ENCODE results near the gene MGMT. TPM values are rescaled to one million over a fixed set of nuclear protein-coding genes. Genes with fewer than 3 reads are reported as not detected.

Gene MGMT
- total and polyA plus RNA-seq, 2 experiments from 2014 or later = 19.3 to 21.9 TPM

DNA sequence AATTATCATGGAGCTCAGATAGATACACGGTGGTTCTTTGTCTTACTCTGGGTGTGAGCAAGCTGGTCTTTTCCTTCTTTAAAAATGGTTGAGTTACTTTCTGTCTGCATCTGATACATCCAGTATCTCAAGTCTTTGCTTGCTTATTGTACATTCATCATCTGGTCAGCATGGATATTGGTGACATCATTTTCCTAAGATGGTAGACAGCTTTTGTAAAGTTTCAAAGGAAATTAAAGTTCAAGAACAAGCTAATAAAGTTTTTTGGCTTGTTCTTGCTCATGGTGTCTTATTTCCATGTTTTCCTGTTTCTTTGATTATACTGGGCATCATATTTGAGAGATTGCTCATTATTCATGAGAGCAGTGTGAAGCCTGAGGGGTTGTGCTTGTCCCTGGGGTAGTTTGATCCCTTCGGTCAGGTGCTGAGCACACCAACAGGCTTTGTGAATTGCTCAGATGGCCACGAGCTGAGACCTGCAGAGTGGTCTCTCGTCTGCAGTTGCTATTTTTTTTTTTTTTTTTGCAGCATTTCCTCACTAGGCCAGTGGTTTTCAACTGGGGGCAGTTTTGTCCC, 38.5 kb downstream of the MGMT start:
- no peak overlapping the region for H3K4me3 ChIP-seq
- no peak for ATAC-seq
- H3K9me3 Mint-ChIP-seq = peaks cover 1% of the 10 kb centered on the region; the same call in 1 of the 3 replicates
- no peak overlapping the region for H3K4me3 Mint-ChIP-seq
- TF ChIP-seq JUNB (IDR thresholded peaks at IDR 0.05; ENCODE audit: unreplicated experiment) (no peak), EZH2 (IDR thresholded peaks at IDR 0.05; ENCODE audit: low read depth, unreplicated experiment) (no peak)
- TF ChIP-seq, protein P1, sequence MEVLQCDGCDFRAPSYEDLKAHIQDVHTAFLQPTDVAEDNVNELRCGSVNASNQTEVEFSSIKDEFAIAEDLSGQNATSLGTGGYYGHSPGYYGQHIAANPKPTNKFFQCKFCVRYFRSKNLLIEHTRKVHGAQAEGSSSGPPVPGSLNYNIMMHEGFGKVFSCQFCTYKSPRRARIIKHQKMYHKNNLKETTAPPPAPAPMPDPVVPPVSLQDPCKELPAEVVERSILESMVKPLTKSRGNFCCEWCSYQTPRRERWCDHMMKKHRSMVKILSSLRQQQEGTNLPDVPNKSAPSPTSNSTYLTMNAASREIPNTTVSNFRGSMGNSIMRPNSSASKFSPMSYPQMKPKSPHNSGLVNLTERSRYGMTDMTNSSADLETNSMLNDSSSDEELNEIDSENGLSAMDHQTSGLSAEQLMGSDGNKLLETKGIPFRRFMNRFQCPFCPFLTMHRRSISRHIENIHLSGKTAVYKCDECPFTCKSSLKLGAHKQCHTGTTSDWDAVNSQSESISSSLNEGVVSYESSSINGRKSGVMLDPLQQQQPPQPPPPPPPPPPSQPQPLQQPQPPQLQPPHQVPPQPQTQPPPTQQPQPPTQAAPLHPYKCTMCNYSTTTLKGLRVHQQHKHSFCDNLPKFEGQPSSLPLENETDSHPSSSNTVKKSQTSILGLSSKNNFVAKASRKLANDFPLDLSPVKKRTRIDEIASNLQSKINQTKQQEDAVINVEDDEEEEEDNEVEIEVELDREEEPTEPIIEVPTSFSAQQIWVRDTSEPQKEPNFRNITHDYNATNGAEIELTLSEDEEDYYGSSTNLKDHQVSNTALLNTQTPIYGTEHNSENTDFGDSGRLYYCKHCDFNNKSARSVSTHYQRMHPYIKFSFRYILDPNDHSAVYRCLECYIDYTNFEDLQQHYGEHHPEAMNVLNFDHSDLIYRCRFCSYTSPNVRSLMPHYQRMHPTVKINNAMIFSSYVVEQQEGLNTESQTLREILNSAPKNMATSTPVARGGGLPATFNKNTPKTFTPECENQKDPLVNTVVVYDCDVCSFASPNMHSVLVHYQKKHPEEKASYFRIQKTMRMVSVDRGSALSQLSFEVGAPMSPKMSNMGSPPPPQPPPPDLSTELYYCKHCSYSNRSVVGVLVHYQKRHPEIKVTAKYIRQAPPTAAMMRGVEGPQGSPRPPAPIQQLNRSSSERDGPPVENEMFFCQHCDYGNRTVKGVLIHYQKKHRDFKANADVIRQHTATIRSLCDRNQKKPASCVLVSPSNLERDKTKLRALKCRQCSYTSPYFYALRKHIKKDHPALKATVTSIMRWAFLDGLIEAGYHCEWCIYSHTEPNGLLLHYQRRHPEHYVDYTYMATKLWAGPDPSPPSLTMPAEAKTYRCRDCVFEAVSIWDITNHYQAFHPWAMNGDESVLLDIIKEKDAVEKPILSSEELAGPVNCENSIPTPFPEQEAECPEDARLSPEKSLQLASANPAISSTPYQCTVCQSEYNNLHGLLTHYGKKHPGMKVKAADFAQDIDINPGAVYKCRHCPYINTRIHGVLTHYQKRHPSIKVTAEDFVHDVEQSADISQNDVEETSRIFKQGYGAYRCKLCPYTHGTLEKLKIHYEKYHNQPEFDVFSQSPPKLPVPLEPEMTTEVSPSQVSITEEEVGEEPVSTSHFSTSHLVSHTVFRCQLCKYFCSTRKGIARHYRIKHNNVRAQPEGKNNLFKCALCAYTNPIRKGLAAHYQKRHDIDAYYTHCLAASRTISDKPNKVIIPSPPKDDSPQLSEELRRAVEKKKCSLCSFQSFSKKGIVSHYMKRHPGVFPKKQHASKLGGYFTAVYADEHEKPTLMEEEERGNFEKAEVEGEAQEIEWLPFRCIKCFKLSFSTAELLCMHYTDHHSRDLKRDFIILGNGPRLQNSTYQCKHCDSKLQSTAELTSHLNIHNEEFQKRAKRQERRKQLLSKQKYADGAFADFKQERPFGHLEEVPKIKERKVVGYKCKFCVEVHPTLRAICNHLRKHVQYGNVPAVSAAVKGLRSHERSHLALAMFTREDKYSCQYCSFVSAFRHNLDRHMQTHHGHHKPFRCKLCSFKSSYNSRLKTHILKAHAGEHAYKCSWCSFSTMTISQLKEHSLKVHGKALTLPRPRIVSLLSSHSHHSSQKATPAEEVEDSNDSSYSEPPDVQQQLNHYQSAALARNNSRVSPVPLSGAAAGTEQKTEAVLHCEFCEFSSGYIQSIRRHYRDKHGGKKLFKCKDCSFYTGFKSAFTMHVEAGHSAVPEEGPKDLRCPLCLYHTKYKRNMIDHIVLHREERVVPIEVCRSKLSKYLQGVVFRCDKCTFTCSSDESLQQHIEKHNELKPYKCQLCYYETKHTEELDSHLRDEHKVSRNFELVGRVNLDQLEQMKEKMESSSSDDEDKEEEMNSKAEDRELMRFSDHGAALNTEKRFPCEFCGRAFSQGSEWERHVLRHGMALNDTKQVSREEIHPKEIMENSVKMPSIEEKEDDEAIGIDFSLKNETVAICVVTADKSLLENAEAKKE (CRISPR knock-in tag; IDR thresholded peaks at IDR 0.05) = no peak
- TF ChIP-seq, protein P2, sequence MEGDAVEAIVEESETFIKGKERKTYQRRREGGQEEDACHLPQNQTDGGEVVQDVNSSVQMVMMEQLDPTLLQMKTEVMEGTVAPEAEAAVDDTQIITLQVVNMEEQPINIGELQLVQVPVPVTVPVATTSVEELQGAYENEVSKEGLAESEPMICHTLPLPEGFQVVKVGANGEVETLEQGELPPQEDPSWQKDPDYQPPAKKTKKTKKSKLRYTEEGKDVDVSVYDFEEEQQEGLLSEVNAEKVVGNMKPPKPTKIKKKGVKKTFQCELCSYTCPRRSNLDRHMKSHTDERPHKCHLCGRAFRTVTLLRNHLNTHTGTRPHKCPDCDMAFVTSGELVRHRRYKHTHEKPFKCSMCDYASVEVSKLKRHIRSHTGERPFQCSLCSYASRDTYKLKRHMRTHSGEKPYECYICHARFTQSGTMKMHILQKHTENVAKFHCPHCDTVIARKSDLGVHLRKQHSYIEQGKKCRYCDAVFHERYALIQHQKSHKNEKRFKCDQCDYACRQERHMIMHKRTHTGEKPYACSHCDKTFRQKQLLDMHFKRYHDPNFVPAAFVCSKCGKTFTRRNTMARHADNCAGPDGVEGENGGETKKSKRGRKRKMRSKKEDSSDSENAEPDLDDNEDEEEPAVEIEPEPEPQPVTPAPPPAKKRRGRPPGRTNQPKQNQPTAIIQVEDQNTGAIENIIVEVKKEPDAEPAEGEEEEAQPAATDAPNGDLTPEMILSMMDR (conservative IDR thresholded peaks at IDR 0.05; ENCODE audit: low read depth in 2 of 2) = no peak
- peaks cover 4% of the 10 kb centered on the region for H3K4me1 Mint-ChIP-seq
- H3K4me2 ChIP-seq = no peak overlapping the region
- no peaks in the 10 kb centered on the region; the same call in 2 of the 3 replicates for H3K36me3 Mint-ChIP-seq (ENCODE audit: low read depth)
- H2AFZ ChIP-seq = no peak overlapping the region
- peaks cover 14% of the 10 kb centered on the region; the same call in 1 of the 2 replicates for H3K79me2 ChIP-seq (replicated peaks; ENCODE audit: insufficient read depth)
- H3K4me1 ChIP-seq (ENCODE audit: insufficient read depth) = no peaks in the 10 kb centered on the region
- H3K27ac Mint-ChIP-seq = no peak overlapping the region; the same call in 1 of the 2 replicates
- peaks cover 5% of the 10 kb centered on the region for H3K27me3 Mint-ChIP-seq (ENCODE audit: insufficient read depth, low read depth, poor library complexity)
- H3K36me3 ChIP-seq (ENCODE audit: insufficient read depth) = no peaks in the 10 kb centered on the region
- DNase-seq (ENCODE audit: low spot score) = no peak
- H4K20me1 ChIP-seq (replicated peaks; ENCODE audit: insufficient read depth) = no peaks in the 10 kb centered on the region
- H3K9me2 ChIP-seq (ENCODE audit: insufficient read depth) = peaks cover 6% of the 10 kb centered on the region; the same call in 1 of the 2 replicates
- no peaks in the 10 kb centered on the region for H3K27me3 ChIP-seq (ENCODE audit: insufficient read depth)
- no peaks in the 10 kb centered on the region for H3F3A ChIP-seq (replicated peaks; ENCODE audit: low read depth)
- no peak overlapping the region for H3K27ac ChIP-seq (ENCODE audit: low read depth)
